MV-4-11 (cell line): ENCODE data around the gene CARD10.
A peak's percentile ranks its signal among the peaks of the same experiment; 100 is the strongest.
"Not testable (repeated sequence)": the region's sequence is repeated elsewhere in the genome, so short reads cannot be mapped to it uniquely, and the experiment has no call there.

Experiments
- DNase-seq: peaks from one replicate; lab custom pipeline; 2025; lab: John Stamatoyannopoulos, UW

The CARD10 gene

DNA sequence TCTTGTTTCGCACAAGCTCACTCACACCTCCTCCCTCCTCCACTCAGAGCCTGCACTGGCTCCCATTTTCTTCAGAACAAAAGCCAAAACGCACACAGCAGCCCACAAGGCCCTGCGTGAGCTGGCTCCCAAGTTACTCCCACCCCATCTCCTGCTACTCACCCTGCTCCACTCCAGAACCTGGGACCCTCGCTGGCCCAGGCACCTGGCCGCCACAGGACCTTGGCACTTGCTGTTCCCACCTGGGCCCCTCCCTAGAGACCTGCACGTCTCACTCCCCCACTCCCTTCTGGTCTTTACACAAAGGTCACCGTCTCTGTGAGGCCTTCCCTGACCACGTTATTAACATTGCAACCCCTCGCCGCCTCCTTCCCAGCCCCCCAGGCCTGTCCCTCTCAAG is 32.1 kb downstream of the CARD10 start:
- DNase-seq, result no peak

- DNase-seq, result peak; percentile 86
These were observed 32.9 kb downstream of the CARD10 start, which contains the start of gene MFNG for GRCh38 chr22:37486224-37486845. TSS of gene MFNG (minus strand) at chr22:37486384. CDS start at chr22:37486177, 207 bp downstream.

DNA sequence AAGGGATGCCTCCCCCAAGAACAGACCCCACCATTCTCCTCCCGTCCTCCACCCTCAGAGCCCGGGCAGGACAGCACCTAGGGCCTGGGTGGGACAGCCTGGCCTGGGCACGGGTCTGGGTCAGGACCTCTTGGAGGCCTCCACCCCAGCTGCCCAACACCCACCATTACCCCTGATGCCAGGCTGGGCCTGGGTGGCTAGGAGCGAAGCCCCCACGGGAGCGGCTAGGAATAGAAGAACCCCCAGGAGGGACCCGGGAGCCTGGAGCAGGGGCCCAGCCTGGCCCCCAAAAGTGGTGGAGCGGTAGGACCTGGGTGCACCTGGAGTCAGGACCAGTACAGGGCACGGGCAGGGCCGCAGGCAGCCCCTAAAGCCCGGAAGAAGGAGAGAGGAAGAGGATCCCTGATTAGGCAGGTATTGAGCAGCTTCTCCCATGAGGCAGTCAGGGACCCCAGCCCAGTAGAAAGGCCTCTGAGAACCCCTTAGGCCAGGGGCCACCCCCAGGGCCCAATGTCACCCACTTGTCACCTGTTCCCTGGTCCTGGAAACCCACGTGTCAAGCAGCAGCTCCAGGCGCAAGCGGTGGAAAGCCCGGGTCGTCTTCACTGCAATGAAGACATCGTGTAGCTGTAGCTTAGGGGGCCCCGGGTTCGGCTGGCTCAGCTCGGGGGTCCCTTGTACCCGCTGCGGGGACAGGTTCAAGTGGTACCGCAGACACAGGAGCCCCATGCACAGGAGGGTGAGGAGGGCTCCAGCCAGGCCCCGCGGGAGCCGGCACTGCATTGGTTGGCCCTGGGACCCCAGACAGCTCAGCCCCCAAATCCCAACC is 33.6 kb downstream of the CARD10 start:
- DNase-seq, result no peak

DNA sequence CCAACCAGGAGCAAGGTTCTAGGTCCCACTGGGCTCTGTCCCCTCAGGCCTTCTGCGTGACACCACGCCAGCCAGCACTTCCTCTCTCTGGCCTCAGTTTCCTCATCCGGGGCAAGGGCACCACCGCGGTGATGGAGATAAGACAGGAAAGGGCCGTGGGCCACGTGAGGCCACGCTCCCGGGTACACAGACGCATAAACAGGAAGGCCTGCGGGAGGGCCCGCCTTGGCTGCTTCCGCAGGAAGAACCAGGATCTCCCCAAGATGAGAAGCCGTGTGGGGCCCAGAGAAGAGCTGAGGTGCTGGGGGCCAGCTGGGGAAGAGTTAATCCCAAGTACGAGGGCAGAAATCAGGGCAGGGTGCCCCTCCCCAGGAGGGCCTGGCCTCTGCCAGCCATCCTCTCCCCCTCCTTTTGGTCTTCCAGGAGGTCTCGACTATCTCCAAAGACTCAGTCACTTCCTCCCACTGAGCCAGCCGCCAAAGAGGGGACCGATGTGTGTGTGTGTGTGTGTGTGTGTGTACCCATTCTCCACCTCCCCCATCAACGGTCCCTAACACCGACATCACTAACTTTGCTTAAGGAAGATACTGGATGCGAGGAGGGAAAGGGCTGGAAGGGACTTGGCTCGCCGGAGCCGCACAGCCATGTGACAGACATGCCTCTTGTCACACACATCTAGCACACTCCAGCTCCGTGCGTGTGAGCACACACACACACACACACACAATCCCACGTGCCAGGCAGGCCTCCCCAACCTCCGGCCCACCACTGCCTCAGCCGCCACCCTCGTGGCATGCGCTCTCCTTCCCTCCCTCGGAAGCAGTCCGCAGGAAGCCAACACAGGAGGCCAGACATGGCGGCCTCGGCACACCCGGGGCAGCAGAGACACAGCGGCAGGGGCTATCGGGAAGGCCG is 34.5 kb downstream of the CARD10 start:
- DNase-seq, result peak; percentile 92

DNA sequence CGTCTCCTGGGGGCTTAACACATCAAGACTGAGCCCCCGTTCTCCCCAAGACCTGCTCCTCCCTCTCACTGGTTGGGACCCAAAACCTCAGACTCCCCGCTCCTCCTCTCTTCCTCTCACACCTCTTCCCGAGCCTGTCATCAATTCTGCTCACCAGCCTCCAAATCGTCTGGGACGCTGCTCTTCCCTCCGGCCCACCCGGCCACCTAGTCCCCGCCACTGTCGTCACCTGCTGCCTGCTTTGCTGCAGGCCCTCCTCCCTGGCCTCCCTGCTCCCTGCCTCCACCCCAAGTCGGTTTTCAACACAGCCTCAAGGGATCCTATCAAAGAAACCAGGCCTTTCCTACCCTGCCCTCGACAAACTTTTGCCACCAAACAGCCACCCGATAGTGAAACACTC is 36.2 kb downstream of the CARD10 start:
- no peak for DNase-seq

DNA sequence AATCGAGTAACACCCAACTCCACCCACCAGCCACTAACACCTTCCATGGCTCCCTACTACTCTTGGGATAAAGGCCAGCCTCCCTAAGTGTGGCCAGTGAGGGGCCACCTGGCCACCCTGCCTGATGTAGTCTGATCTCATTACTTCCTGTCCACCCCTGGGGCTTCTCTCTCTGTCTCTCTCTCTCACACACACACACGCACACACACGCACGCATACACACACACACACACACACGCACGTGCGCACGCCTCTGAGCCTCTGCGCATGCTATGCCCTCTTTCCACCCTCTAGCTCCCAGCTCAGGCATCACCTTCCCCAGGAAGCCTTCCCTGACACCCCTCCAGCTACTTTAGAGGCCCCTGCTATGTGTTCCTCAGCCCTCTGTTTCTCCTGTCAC is 37.0 kb downstream of the CARD10 start:
- DNase-seq, result no peak

GRCh38 chr22:37481347-37481907 is 37.8 kb downstream of the CARD10 start:
- no peak for DNase-seq

GRCh38 chr22:37480387-37481346 is 38.5 kb downstream of the CARD10 start:
- DNase-seq, result no peak

DNA sequence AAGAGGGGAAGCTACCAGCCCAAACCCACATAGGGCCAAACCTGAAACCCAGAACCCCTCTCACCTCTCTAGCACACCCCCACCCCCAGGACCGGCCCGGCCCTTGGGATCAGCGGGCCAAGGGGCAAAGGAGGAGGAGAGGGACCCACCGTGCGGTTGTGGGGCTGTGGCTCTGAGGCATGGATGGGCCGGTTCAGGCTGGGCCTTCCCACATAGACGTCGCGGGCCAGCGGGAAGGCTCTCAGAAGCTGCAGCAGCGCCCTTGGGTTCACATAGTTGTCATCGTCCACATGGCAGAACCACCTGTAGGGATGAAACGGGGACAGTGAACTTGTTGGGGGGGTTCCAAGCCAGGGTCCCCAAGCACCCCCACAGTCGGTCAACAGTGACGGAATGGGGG is 40.0 kb downstream of the CARD10 start:
- no peak for DNase-seq

- no peak for DNase-seq
These were observed 42.6 kb downstream of the CARD10 start for GRCh38 chr22:37476389-37477329.

- DNase-seq, result no peak
These were observed 44.6 kb downstream of the CARD10 start for GRCh38 chr22:37474447-37475090.

- no peak for DNase-seq
These were observed 45.7 kb downstream of the CARD10 start for GRCh38 chr22:37473437-37473946.

- DNase-seq, result no peak
These were observed 46.7 kb downstream of the CARD10 start for GRCh38 chr22:37472418-37473006.

DNA sequence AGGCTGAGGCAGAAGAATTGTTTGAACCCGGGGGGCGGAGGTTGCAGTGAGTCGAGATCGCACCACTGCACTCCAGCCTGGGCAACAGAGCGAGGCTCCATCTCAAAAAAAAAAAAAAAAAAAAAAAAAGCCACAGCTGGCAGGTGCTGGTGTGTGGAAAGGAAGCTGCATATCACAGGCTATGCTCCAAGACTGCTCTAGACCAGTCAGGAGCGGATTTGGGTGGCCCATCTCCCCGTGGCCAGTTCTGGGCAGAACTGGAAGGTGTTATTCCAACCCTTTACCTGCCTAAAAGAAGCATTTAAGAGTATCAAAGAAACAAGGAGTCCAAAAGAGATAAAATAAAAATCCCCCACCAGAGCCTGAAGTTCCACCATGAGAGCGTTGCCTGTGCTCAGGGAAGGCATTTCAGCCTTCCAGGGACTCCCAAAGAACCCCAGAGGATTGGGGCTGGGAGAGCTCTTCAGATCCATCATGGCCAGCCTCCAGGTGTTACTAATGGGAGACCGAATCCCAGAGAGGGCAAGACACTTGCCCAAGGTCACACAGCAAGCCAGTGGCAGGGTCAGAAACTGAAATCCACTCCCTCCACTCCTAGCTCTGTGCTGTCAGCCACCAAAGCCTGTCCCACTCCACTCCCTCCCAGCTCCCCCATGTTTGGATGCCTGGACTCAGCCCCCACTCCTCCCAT is 47.3 kb downstream of the CARD10 start:
- no peak for DNase-seq

- DNase-seq, result no peak
These were observed 49.1 kb downstream of the CARD10 start for GRCh38 chr22:37470087-37470445.

DNA sequence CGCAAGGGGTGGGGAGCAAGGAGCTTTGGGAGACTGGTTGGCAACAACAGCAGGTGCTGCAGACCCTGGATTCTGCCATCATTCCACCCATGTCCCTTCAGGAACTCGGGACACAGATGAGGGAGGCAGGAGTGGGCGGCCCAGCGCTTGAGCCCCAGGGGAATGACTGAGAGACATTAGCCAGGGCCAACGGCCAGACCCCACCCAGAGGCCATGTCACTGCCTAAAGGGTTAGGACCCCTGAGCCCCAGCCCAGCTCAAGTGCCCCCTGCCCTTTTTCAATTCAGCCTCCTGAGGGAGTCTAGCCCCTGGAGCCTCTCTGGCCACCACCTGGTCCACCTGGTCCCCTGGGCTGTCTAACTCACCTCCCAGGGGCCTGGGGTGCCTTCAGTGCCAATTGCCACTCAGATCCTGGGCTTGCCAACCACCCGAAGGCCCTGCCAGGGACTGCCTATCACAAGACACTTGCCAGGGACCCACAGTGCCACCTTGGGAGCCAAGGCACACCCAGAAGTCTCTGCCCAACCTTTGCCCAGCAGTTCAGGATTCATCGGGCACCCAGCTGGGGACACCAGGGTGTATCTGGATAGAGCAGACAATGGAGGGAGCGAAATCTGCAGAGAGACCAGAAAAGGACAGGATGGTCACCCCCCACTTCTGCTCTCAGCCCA is 49.7 kb downstream of the CARD10 start:
- DNase-seq, result no peak

DNA sequence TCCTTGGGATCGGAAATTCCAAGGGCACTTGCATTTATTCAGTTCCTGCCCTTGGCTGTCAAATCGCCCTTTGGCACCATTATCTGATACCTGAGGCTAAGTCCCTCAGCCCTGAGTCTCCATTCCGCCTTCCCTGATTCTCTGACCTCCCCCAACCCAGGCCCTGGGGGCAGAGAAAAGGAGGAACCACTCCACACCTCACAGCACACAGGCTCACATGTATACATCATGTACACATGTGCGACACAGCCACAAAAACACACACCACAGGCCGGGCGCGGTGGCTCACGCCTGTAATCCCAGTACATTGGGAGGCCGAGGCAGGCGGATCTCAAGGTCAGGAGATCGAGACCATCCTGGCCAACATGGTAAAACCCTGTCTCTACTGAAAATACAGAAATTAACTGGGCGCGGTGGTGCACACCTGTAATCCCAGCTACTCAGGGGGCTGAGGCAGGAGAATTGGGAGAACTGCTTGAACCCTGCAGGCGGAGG is 51.0 kb downstream of the CARD10 start:
- DNase-seq, result not testable (repeated sequence)
